PC-3 (cell line): ENCODE results near the gene POLR2J. TPM values are rescaled to one million over a fixed set of nuclear protein-coding genes. Genes with fewer than 3 reads are reported as not detected.
"Not testable (repeated sequence)": the region's sequence is repeated elsewhere in the genome, so short reads cannot be mapped to it uniquely, and the experiment has no call there.

Experiments
- ATAC-seq: fragments of 200-7000 bp; cut with Tn5 transposase; 2 replicates; pipeline ENCODE4 v1.9.1; 2020; ENCODE audit warnings: mild to moderate bottlenecking, moderate library complexity
- BruUV-seq: library from RNA; stranded (reverse); fragments of 400-500 nt; replicated peaks from 2 replicates; lab custom pipeline; 2021; lab: Mats Ljungman, UMichigan
- CTCF ChIA-PET: fragments of 300-600 bp; sonication (Branson Sonifier 250); formaldehyde crosslinking; loops from one replicate; lab custom pipeline; 2022; ENCODE audit warnings: antibody characterized with exemption; lab: Charles Lee
- POLR2A ChIA-PET: fragments of 300-600 bp; sonication (Branson Sonifier 250); formaldehyde crosslinking; loops from one replicate; lab custom pipeline; 2022; ENCODE audit warnings: antibody characterized with exemption; ENCODE audit not compliant: unreplicated experiment; lab: Charles Lee
- DNase-seq: peaks from one replicate; pipeline ENCODE4 v3.0.0-alpha.2; 2015
- H2AFZ ChIP-seq: fragments of 300-600 bp; sonication (generic); 2 replicates; pipeline ENCODE4 v1.6.0; 2016; ENCODE audit warnings: antibody characterized with exemption, low read length
- H3F3A ChIP-seq: fragments of 300-600 bp; sonication (generic); one replicate; pipeline ENCODE4 v1.6.0; 2017; ENCODE audit warnings: antibody characterized with exemption, low read length, control low read depth, mild to moderate bottlenecking; ENCODE audit not compliant: unreplicated experiment
- H3K27ac ChIP-seq: fragments of 300-600 bp; sonication (generic); 2 replicates; pipeline ENCODE4 v1.5.1; 2016; ENCODE audit warnings: mild to moderate bottlenecking, low read length
- H3K27me3 ChIP-seq: fragments of 300-600 bp; sonication (generic); 2 replicates; pipeline ENCODE4 v1.6.1; 2016; ENCODE audit warnings: low read length, mixed read lengths
- H3K36me3 ChIP-seq: fragments of 300-600 bp; sonication (generic); 2 replicates; pipeline ENCODE4 v1.6.1; 2016; ENCODE audit warnings: low read depth, mixed run types, low read length, mixed read lengths
- H3K4me1 ChIP-seq: fragments of 300-600 bp; sonication (generic); 2 replicates; pipeline ENCODE4 v1.5.1; 2016; ENCODE audit warnings: low read length; ENCODE audit not compliant: insufficient read depth
- H3K4me2 ChIP-seq: fragments of 300-600 bp; sonication (generic); 2 replicates; pipeline ENCODE4 v1.6.0; 2016; ENCODE audit warnings: low read length
- H3K4me3 ChIP-seq: fragments of 300-600 bp; sonication (generic); 2 replicates; pipeline ENCODE4 v1.5.1; 2016; ENCODE audit warnings: mild to moderate bottlenecking, low read length, mixed read lengths
- H3K79me2 ChIP-seq: fragments of 300-600 bp; sonication (generic); 2 replicates; pipeline ENCODE4 v1.6.1; 2017; ENCODE audit warnings: low read length, mixed read lengths
- H3K9ac ChIP-seq: fragments of 300-600 bp; sonication (generic); 2 replicates; pipeline ENCODE4 v1.6.0; 2016; ENCODE audit warnings: mild to moderate bottlenecking, low read length
- H3K9me2 ChIP-seq: fragments of 300-600 bp; sonication (generic); replicated peaks from 2 replicates; pipeline ENCODE4 v1.6.1; 2016; ENCODE audit warnings: mixed run types, low read length, mixed read lengths
- H3K9me3 ChIP-seq: fragments of 300-600 bp; sonication (generic); 2 replicates; pipeline ENCODE4 v1.6.1; 2016; ENCODE audit warnings: low read length, mixed read lengths
- H4K20me1 ChIP-seq: fragments of 300-600 bp; sonication (generic); 2 replicates; pipeline ENCODE4 v1.6.1; 2016; ENCODE audit warnings: low read length, mixed read lengths
- EZH2 ChIP-seq: fragments of 300-600 bp; sonication (generic); IDR thresholded peaks from one replicate; pipeline ENCODE4 v1.6.1; 2017; ENCODE audit warnings: antibody characterized with exemption, mild to moderate bottlenecking, low read length; ENCODE audit not compliant: unreplicated experiment
- EZH2phosphoT487 ChIP-seq: fragments of 300-600 bp; sonication (generic); IDR thresholded peaks from 2 replicates; pipeline ENCODE4 v1.6.1; 2018; ENCODE audit warnings: mild to moderate bottlenecking, antibody characterized with exemption, low read length, borderline replicate concordance
- intact Hi-C: fragments of 100-400 bp; cut with micrococcal nuclease; formaldehyde crosslinking; loops from 2 replicates; pipeline ENCODE4 v1.9.0; 2023
- total RNA-seq: library from RNA; depleted of rRNA; stranded (reverse); fragments of >200 nt; gene quantifications from 2 replicates; pipeline ENCODE4 v1.2.3, GENCODE V29; 2014
- TF ChIP-seq, protein P1 (sequence below): fragments of 300-600 bp; sonication (generic); conservative IDR thresholded peaks from 2 replicates; pipeline ENCODE4 v1.5.1; 2017; ENCODE audit warnings: antibody characterized with exemption, low read depth, mild to moderate bottlenecking, low read length

POLR2J gene
- total RNA-seq, 1 experiment from 2014 or later, result 101 TPM

GRCh38 chr7:102455596-102455995 lies 23.1 kb downstream of the POLR2J start:
- no peak overlapping the region for H3K27ac ChIP-seq

DNA sequence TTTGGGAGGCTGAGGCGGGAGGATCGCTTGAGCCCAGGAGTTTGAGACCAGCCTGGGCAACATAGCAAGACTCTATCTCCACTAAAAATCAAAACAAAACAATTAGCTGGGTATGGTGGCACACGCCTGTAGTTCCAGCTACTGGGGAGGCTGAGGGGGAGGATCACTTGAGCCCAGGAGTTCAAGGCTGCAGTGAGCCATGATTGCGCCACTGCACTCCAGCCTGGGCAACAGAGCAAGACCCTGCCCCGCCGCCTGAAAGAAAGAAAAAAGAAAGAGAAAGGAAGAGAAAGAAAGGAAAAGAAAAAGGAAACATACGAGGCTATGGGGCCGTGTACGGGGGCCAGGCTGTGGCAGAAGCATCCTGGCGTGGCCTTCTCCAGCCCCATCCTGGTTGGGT lies 23.8 kb downstream of the POLR2J start:
- H3K4me2 ChIP-seq, BruUV-seq, H3K27me3 ChIP-seq, H4K20me1 ChIP-seq, H3K27ac ChIP-seq, H2AFZ ChIP-seq, H3K9me3 ChIP-seq, H3K9ac ChIP-seq, H3K4me3 ChIP-seq, DNase-seq, POLR2A ChIA-PET, H3K36me3 ChIP-seq, CTCF ChIA-PET, H3K9me2 ChIP-seq, ATAC-seq, H3F3A ChIP-seq, H3K4me1 ChIP-seq, H3K79me2 ChIP-seq: not testable (repeated sequence)
- intact Hi-C loops, result loop anchor here (5.0 kb wide), 2 partner anchors 43 to 58 kb away; partner anchors contain the start of gene PRKRIP1

More at GRCh38 chr7:102455596-102455995, 23.1 kb downstream of the POLR2J start:
- Histone ChIP-seq H2AFZ (no peak overlapping the region), H3K27me3 (no peaks in the 10 kb centered on the region), H3K9ac (no peak overlapping the region), H3F3A (no peaks in the 10 kb centered on the region), H4K20me1 (no peaks in the 10 kb centered on the region), H3K4me1 (peaks cover 6% of the 10 kb centered on the region; the same call in 1 of the 2 replicates), H3K9me2 (no peaks in the 10 kb centered on the region), H3K4me2 (no peak overlapping the region), H3K4me3 (no peak overlapping the region), H3K36me3 (0 out of 2 replicates have a peak, but pooled peaks cover 3% of the 10 kb centered on the region), H3K9me3 (no peaks in the 10 kb centered on the region), H3K79me2 (no peaks in the 10 kb centered on the region)
- POLR2A ChIA-PET, result no interaction called here
- no TSS peak for BruUV-seq
- no peak for DNase-seq
- CTCF ChIA-PET, result interaction anchor here (1.2 kb wide), 1 partner anchor 51 kb away, joined by 3 read pairs; no protein-coding TSS in a partner anchor
- ATAC-seq, result no peak
- intact Hi-C loops, result no loop called here
- no peak for TF ChIP-seq EZH2phosphoT487
- TF ChIP-seq, protein P1, sequence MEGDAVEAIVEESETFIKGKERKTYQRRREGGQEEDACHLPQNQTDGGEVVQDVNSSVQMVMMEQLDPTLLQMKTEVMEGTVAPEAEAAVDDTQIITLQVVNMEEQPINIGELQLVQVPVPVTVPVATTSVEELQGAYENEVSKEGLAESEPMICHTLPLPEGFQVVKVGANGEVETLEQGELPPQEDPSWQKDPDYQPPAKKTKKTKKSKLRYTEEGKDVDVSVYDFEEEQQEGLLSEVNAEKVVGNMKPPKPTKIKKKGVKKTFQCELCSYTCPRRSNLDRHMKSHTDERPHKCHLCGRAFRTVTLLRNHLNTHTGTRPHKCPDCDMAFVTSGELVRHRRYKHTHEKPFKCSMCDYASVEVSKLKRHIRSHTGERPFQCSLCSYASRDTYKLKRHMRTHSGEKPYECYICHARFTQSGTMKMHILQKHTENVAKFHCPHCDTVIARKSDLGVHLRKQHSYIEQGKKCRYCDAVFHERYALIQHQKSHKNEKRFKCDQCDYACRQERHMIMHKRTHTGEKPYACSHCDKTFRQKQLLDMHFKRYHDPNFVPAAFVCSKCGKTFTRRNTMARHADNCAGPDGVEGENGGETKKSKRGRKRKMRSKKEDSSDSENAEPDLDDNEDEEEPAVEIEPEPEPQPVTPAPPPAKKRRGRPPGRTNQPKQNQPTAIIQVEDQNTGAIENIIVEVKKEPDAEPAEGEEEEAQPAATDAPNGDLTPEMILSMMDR, result no peak
- TF ChIP-seq EZH2, result no peak

DNA sequence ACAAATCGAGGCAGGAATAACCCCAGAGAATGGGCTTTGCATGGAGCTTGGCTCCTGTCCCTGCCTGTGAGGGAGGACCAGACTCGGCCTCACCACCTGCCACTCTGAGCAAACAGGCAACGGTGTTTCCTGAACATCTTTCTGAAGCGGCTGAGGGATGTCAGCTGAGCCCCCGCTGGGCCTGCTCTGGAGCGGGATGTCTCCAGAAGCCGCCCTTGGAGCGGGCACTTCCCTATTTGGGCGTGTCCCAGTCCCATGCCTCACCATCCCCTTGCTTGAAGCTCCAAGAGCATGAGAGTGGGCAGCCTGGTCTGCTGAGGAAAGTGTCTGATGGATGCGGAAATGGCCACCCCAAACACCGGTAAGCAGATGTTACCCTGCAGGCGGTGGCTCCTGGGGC lies 24.3 kb downstream of the POLR2J start:
- Histone ChIP-seq H3F3A (no peaks in the 10 kb centered on the region), H3K9me2 (no peaks in the 10 kb centered on the region), H3K4me3 (no peak overlapping the region), H4K20me1 (no peaks in the 10 kb centered on the region), H3K4me1 (peaks cover 6% of the 10 kb centered on the region; the same call in 1 of the 2 replicates), H2AFZ (no peak overlapping the region), H3K4me2 (no peak overlapping the region), H3K9me3 (no peaks in the 10 kb centered on the region), H3K27me3 (no peaks in the 10 kb centered on the region), H3K27ac (no peak overlapping the region), H3K79me2 (no peaks in the 10 kb centered on the region), H3K9ac (no peak overlapping the region), H3K36me3 (0 out of 2 replicates have a peak, but pooled peaks cover 3% of the 10 kb centered on the region)
- intact Hi-C loops, result loop anchor here (5.0 kb wide), 2 partner anchors 42 to 57 kb away; partner anchors contain the start of gene PRKRIP1
- TF ChIP-seq EZH2, result no peak
- no peak for TF ChIP-seq EZH2phosphoT487
- TF ChIP-seq, protein P1, result no peak
- no TSS peak for BruUV-seq
- ChIA-PET CTCF (no interaction called here), POLR2A (no interaction called here)
- DNase-seq (no peak), ATAC-seq (no peak)
